Tibial nerve (tissue), 3 donors: ENCODE measurements around the gene KRT79.

ENCODE experiments used
- POLR2A ChIP-seq, 2 donors: fragments of 450-650 bp; IDR thresholded peaks; one replicate each; pipeline ENCODE4 v1.6.1; 2017; ENCODE audit warnings: antibody characterized with exemption in 2 of 2, mild to moderate bottlenecking in 2 of 2, moderate library complexity in 2 of 2
- TF ChIP-seq, protein P1 (sequence below), 5 experiments: fragments of 200-600 bp in 3 of 5; fragments of 450-650 bp in 2 of 5; sonication (generic) in 3 of 5; IDR thresholded peaks; one replicate each; pipeline ENCODE4 v1.5.1; 2016 to 2019; ENCODE audit warnings: antibody characterized with exemption in 5 of 5, mild to moderate bottlenecking in 3 of 5, moderate library complexity in 2 of 5

DNA sequence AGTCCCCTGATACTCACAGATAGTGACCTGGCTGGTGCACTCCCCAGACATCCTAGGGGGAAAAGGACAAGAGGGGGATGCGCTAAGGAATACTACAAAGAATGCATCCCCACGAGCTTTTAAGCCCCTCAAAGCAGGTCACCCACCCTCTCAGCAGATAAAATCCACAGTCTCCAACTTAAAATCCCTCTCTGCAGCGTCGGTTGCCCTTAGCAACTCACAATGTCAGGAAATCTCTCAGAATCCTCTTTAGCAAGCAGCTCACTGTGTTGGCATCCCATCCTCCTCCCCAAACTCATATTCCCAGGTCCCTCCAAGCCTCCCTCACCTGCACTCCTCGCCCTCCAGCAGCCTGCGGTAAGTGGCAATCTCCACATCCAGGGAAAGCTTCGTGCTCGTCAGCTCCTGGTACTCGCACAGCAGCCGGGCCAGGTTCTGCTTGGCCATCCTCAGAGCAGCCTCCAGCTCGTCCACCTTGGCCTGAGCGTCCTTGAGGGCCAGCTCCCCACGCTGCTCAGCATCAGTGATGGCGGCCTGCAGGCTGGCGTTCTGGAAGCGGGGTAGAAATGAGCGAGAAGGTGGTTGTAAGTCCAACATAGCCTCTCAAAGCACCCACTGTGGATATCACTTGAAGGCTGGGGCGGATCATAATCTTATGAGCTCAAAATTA is 5.5 kb upstream of the KRT79 start:
- TF ChIP-seq POLR2A (IDR thresholded peaks at IDR 0.05): no peak
- TF ChIP-seq, protein P1, sequence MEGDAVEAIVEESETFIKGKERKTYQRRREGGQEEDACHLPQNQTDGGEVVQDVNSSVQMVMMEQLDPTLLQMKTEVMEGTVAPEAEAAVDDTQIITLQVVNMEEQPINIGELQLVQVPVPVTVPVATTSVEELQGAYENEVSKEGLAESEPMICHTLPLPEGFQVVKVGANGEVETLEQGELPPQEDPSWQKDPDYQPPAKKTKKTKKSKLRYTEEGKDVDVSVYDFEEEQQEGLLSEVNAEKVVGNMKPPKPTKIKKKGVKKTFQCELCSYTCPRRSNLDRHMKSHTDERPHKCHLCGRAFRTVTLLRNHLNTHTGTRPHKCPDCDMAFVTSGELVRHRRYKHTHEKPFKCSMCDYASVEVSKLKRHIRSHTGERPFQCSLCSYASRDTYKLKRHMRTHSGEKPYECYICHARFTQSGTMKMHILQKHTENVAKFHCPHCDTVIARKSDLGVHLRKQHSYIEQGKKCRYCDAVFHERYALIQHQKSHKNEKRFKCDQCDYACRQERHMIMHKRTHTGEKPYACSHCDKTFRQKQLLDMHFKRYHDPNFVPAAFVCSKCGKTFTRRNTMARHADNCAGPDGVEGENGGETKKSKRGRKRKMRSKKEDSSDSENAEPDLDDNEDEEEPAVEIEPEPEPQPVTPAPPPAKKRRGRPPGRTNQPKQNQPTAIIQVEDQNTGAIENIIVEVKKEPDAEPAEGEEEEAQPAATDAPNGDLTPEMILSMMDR (IDR thresholded peaks at IDR 0.05): no peak
